Omental fat pad (tissue), 4 donors: Measurements from ENCODE around the gene BRD4. TPM values are rescaled to one million over a fixed set of nuclear protein-coding genes. Genes with fewer than 3 reads are reported as not detected.

ENCODE experiments used
- ATAC-seq: fragments of 150-250 bp; one replicate; pipeline ENCODE4 v1.9.1; 2016; ENCODE audit warnings: mild to moderate bottlenecking, moderate library complexity; ENCODE audit not compliant: low FRiP score
- DNase-seq: peaks from one replicate; pipeline ENCODE4 v3.0.0-alpha.2; 2019; ENCODE audit warnings: low spot score
- total RNA-seq, 4 donors: library from RNA; depleted of rRNA; stranded (reverse); fragments of >200 nt; gene quantifications; one replicate each; pipeline ENCODE4 v1.1.0, GENCODE V29; 2016
- TF ChIP-seq, protein P1 (sequence below), 3 donors: fragments of 450-650 bp; IDR thresholded peaks; one replicate each; pipeline ENCODE4 v1.5.1; 2016 to 2017; ENCODE audit warnings: antibody characterized with exemption in 3 of 3, mild to moderate bottlenecking in 3 of 3, moderate library complexity in 2 of 3

Gene BRD4
- total RNA-seq, 4 donors from 2014 or later = 22.6 to 49.1 (median 30.1) TPM

DNA sequence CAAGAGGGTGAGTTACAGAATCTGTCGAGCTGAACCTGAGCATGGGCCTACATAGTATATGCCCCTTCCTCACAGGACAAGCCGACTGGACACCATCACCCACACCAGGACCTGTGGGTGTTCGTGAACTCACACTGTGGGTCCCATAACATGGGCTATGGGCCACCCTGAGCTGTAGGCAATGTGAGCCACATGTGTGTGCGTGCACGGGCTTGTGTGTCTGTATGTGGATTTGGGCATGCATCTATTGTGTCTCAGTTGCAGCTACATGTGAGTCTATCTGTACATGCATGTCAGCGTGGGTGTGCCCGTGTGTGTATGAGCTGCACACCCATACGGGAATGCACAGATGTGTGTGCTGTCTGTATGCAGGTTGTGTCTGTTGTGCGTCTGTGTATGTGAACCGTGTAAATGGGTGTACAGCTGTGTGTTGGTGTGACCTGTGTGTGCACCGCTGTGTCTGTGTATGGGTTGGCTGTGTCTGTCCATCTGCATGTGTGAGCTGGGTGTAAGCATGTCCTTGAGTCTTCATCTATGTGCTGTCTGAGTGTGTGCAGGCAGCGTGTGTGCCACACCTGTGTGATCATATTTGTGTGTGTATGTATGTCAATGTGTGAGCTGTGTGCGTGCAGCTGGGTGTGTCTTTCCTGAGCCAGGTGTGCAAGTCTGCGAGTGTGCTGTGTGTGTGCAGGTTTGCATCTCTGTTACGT is 133.2 kb downstream of the BRD4 start:
- TF ChIP-seq, protein P1, sequence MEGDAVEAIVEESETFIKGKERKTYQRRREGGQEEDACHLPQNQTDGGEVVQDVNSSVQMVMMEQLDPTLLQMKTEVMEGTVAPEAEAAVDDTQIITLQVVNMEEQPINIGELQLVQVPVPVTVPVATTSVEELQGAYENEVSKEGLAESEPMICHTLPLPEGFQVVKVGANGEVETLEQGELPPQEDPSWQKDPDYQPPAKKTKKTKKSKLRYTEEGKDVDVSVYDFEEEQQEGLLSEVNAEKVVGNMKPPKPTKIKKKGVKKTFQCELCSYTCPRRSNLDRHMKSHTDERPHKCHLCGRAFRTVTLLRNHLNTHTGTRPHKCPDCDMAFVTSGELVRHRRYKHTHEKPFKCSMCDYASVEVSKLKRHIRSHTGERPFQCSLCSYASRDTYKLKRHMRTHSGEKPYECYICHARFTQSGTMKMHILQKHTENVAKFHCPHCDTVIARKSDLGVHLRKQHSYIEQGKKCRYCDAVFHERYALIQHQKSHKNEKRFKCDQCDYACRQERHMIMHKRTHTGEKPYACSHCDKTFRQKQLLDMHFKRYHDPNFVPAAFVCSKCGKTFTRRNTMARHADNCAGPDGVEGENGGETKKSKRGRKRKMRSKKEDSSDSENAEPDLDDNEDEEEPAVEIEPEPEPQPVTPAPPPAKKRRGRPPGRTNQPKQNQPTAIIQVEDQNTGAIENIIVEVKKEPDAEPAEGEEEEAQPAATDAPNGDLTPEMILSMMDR (IDR thresholded peaks at IDR 0.05) = no peak
- ATAC-seq (no peak), DNase-seq (no peak)

DNA sequence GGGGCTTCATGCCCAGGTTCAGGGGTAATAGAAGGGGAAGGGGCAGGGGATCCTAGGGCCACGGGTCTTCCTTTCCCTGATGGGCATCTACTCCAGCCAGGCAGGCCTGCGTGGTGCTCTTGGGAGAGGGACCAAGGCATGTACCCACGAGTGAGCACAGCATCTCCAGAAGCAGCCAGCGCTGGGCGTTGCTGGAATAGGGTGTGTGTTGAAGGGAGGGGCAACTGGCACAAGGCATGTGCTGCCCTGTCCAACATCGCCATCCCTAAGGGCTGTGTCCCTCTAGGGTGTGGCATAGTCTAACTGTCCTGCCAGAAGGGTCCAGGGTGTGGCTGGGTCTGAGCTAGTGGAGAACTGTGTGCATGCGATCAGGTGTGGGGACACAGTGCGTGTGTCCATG is 134.4 kb downstream of the BRD4 start:
- ATAC-seq (no peak), DNase-seq (no peak)
- TF ChIP-seq, protein P1 (IDR thresholded peaks at IDR 0.05) = no peak

DNA sequence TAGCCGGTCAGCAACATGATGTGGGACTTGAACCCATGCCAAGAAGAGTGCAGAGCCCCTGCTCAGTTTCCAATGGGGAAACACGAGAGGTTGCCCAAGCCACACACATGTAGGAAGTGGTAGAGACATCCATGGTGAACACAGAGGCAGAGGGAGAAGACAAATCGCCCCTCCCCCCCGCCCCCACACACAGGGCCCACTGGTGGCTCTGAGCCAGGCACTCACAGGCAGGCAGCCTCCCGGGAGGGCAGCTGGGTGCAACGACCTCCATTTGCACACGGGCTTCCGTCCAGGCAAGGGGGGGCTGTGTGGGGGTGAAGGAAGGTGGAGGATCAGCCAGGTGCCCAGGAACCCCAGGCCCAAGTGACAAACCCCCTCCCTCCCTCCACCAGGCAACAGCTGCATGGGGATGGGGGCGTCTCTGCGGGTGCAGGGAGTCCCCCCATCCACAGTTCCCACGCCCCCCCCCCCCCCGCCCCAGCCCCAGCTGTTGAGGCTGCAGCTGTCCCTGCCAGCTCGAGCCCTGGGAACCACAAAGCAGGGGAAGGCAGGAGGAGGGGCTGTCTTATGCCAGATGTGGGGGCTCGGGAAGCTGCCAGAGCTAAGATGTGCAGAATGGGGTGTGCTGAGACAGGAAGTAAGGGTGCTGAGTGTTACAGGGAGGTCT is 134.9 kb downstream of the BRD4 start:
- DNase-seq (no peak), ATAC-seq (no peak)
- TF ChIP-seq, protein P1 (IDR thresholded peaks at IDR 0.05) = no peak

DNA sequence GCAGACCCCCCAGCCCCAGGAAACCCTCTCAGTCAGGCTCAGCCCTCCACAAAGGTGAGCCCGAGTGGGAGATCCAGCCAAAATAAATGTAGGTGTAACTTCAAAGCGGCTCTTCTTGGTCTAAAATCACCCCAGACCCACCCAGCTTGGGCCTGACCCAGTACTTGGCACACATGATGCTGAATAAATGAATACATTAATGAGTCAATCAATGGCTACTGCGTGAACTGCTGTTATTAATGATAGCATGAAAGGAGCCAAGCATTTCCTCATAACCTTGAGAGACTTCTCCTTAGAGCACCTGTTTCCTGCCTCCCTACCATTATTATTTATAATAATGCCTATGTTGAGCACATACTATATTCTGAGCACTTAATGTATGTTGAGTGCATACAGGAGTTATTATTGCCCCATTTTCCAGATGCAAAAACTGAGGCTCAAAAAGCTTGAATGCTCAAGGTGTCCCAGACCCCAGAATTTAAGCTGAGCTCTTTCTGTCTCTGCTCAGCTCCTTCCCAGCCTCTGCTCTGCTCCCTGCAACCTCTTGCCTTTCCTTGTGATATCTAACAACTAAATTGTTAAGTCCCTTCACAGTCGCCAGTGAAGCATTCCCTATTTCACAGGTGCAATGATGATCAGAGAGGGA is 135.9 kb downstream of the BRD4 start:
- ATAC-seq (no peak), DNase-seq (no peak)
- TF ChIP-seq, protein P1 (IDR thresholded peaks at IDR 0.05) = no peak

DNA sequence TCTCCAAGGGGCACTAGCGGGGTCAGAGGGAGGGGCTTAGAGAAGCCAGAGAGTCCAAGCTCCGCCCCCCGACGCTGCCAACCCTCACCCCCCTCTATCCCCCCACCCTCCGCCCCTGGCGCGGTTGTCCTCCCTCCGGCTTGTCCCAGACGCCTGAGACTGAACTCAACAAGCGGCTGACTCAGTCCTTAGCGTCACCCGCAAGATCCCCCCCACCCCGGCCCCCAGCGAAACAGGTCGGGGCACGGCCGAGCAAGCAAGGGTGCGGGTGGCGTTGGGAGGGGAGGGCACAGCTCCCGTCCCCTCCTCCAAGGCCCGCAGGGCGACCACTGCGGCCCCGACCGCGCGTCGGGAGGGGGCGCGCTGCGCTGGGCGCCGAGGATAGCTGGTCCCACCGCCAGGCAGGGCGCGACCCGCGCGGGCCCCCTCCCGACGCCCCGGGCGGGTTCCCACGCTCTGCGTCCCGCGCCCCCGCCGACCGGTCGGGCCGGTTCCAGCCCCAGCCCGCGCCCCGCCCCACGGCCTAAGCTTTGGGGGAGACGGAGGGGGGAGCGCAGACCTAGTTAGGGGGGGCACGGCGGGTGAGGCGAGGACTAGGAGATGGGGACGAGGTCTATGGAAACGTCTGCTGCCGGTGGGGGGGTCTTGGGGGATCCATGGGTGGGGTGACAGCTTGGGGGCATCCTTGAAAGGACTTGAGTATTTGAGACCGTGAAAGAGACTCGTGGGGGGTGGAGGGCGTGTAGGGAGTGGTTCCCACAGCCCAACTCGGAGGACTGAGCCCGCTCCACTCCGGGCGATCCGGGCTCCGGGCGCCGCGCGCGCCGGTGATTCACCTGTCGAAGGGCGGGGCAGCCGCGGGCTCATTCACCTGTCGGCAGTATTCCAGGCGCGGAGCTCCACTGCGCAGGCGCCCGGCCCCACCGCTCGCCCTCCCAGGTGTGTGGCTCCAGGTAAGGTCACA is 136.7 kb downstream of the BRD4 start:
- TF ChIP-seq, protein P1 (IDR thresholded peaks at IDR 0.05) = no peak
- no peak for ATAC-seq
- no peak for DNase-seq

DNA sequence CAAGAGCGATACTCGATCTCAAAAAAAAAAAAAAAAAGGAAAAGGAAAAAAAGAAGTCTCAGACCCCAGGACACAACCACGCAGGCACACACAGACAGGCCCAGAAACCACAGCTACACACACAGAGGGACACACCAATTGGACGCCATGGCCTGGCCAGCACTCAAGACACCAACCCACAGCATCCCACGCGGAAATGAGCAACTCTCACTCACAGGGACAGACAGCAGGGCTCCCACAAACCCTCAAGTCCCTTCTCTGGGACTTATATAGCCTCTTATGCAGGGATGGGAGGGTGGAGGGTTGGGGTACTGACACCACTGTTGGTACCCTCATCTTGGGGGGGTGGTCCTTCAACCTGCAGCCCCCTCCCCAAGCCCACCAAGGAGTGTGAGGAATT is 137.4 kb downstream of the BRD4 start:
- no peak for ATAC-seq
- no peak for DNase-seq
- TF ChIP-seq, protein P1 (IDR thresholded peaks at IDR 0.05) = no peak
